HL-60/S4 treated with phorbol 12-myristate 13-acetate at 8.2 ng/mL for 4 days and 3 days (cell line): ENCODE data around the gene FN3KRP.
"Not testable (repeated sequence)": the region's sequence is repeated elsewhere in the genome, so short reads cannot be mapped to it uniquely, and the experiment has no call there.

Source experiments
- in situ Hi-C: fragments of 300-500 bp; cut with MboI; formaldehyde crosslinking; loops from 2 replicates; pipeline ENCODE4 v1.15.0; 2022; ENCODE audit warnings: low sequenced_read_pairs

The FN3KRP gene

GRCh38 chr17:82740906-82741759, 24.6 kb downstream of the FN3KRP start:
- in situ Hi-C loops, result no loop called here

- in situ Hi-C loops, result no loop called here
These were observed 27.1 kb downstream of the FN3KRP start for GRCh38 chr17:82743344-82744219.

GRCh38 chr17:82744736-82745135, 28.2 kb downstream of the FN3KRP start:
- in situ Hi-C loops, result not testable (repeated sequence)

- in situ Hi-C loops, result no loop called here
These were observed 29.0 kb downstream of the FN3KRP start for GRCh38 chr17:82745524-82745923.

GRCh38 chr17:82748756-82749155, 32.2 kb downstream of the FN3KRP start:
- in situ Hi-C loops, result no loop called here

GRCh38 chr17:82750241-82750908, 33.9 kb downstream of the FN3KRP start:
- in situ Hi-C loops, result no loop called here

GRCh38 chr17:82751171-82751570, 34.7 kb downstream of the FN3KRP start:
- in situ Hi-C loops, result no loop called here

GRCh38 chr17:82751571-82752370, 35.3 kb downstream of the FN3KRP start, which contains the start of gene TBCD:
Gene TBCD (plus strand): TSS chr17:82752065. CDS start chr17:82752194, 129 bp downstream.
- in situ Hi-C loops, result no loop called here

GRCh38 chr17:82752371-82753200, 36.1 kb downstream of the FN3KRP start:
- in situ Hi-C loops, result no loop called here

GRCh38 chr17:82753201-82753464, 36.6 kb downstream of the FN3KRP start:
- in situ Hi-C loops, result no loop called here

GRCh38 chr17:82754297-82755208, 38.0 kb downstream of the FN3KRP start:
- in situ Hi-C loops, result no loop called here

GRCh38 chr17:82756166-82756565, 39.7 kb downstream of the FN3KRP start:
- in situ Hi-C loops, result no loop called here

- in situ Hi-C loops, result no loop called here
These were observed 48.9 kb downstream of the FN3KRP start for GRCh38 chr17:82765371-82765770.

GRCh38 chr17:82767041-82767754, 50.7 kb downstream of the FN3KRP start:
- in situ Hi-C loops, result no loop called here

GRCh38 chr17:82769041-82769440, 52.5 kb downstream of the FN3KRP start:
- in situ Hi-C loops, result no loop called here

- in situ Hi-C loops, result no loop called here
These were observed 55.5 kb downstream of the FN3KRP start for GRCh38 chr17:82772026-82772425.

- in situ Hi-C loops, result not testable (repeated sequence)
These were observed 58.0 kb downstream of the FN3KRP start for GRCh38 chr17:82774456-82774855.
